DOHH2 (cell line): Measurements from ENCODE around the gene PCBP3.

Source experiments
- EZH2phosphoT487 ChIP-seq: fragments of 200-600 bp; sonication (generic); IDR thresholded peaks from 2 replicates; pipeline ENCODE4 v1.6.1; 2017; ENCODE audit warnings: borderline replicate concordance, mild to moderate bottlenecking, antibody characterized with exemption, low read length, moderate library complexity, mixed read lengths
- TF ChIP-seq, protein P1 (sequence below): fragments of 200-600 bp; sonication (generic); IDR thresholded peaks from one replicate; pipeline ENCODE4 v1.5.1; 2014; ENCODE audit warnings: antibody characterized with exemption, mild to moderate bottlenecking, low read depth, low read length; ENCODE audit not compliant: poor library complexity, severe bottlenecking

DNA sequence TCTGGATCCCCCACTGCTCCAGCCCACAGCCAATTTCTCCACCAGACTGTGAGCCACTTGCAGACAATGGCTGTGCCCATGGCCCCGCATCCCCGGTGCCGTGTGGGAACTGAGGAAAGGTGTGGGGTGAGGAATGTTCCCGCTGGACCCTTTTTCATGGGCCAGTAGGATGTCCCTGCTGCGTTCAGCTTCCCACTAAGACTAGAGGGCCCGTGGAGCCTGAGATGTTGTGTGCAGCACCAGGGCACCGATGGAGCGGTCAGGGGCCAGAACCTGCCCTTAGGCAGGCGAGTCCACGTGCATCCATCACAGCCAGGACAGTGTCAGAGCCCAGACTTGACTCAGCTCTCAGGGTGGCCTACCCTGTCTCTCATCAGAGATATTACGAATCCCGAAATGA, 232.4 kb downstream of the PCBP3 start:
- TF ChIP-seq, protein P1, sequence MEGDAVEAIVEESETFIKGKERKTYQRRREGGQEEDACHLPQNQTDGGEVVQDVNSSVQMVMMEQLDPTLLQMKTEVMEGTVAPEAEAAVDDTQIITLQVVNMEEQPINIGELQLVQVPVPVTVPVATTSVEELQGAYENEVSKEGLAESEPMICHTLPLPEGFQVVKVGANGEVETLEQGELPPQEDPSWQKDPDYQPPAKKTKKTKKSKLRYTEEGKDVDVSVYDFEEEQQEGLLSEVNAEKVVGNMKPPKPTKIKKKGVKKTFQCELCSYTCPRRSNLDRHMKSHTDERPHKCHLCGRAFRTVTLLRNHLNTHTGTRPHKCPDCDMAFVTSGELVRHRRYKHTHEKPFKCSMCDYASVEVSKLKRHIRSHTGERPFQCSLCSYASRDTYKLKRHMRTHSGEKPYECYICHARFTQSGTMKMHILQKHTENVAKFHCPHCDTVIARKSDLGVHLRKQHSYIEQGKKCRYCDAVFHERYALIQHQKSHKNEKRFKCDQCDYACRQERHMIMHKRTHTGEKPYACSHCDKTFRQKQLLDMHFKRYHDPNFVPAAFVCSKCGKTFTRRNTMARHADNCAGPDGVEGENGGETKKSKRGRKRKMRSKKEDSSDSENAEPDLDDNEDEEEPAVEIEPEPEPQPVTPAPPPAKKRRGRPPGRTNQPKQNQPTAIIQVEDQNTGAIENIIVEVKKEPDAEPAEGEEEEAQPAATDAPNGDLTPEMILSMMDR: no peak
- TF ChIP-seq EZH2phosphoT487: no peak
